ENCODE results near the gene OR8D2.

DNA sequence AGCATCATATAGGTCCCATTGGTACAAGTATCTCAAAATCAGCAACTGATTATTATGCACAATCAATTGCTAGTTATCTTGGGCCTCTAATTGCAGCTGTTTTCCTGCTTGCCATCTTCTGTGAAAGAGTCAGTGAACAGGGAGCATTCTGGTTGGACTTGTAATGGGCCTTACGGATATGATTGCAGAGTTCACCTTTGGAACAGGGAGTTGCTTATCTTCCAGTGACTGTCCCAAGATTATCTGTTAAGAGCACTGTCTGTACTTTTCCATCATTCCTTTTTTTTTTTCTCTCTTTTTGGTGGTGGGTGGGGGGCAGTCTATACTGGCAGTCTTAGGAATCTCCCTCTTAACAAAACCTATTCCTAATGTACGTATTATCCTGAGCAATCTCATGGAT, 46.0 kb downstream of the OR8D2 start:
- TF ChIP-seq, protein P1, sequence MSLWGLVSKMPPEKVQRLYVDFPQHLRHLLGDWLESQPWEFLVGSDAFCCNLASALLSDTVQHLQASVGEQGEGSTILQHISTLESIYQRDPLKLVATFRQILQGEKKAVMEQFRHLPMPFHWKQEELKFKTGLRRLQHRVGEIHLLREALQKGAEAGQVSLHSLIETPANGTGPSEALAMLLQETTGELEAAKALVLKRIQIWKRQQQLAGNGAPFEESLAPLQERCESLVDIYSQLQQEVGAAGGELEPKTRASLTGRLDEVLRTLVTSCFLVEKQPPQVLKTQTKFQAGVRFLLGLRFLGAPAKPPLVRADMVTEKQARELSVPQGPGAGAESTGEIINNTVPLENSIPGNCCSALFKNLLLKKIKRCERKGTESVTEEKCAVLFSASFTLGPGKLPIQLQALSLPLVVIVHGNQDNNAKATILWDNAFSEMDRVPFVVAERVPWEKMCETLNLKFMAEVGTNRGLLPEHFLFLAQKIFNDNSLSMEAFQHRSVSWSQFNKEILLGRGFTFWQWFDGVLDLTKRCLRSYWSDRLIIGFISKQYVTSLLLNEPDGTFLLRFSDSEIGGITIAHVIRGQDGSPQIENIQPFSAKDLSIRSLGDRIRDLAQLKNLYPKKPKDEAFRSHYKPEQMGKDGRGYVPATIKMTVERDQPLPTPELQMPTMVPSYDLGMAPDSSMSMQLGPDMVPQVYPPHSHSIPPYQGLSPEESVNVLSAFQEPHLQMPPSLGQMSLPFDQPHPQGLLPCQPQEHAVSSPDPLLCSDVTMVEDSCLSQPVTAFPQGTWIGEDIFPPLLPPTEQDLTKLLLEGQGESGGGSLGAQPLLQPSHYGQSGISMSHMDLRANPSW (CRISPR knock-in tag; conservative IDR thresholded peaks at IDR 0.05; ENCODE audit: low read depth) = no peak
- no peak for TF ChIP-seq FOXP1 (CRISPR knock-in tag; IDR thresholded peaks at IDR 0.05; ENCODE audit: borderline replicate concordance)
- TF ChIP-seq, protein P2, sequence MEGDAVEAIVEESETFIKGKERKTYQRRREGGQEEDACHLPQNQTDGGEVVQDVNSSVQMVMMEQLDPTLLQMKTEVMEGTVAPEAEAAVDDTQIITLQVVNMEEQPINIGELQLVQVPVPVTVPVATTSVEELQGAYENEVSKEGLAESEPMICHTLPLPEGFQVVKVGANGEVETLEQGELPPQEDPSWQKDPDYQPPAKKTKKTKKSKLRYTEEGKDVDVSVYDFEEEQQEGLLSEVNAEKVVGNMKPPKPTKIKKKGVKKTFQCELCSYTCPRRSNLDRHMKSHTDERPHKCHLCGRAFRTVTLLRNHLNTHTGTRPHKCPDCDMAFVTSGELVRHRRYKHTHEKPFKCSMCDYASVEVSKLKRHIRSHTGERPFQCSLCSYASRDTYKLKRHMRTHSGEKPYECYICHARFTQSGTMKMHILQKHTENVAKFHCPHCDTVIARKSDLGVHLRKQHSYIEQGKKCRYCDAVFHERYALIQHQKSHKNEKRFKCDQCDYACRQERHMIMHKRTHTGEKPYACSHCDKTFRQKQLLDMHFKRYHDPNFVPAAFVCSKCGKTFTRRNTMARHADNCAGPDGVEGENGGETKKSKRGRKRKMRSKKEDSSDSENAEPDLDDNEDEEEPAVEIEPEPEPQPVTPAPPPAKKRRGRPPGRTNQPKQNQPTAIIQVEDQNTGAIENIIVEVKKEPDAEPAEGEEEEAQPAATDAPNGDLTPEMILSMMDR (IDR thresholded peaks at IDR 0.05) = no peak
- no peak for TF ChIP-seq FOXK1 (CRISPR knock-in tag; IDR thresholded peaks at IDR 0.05)
- no peak for TF ChIP-seq NR3C1 (CRISPR knock-in tag; conservative IDR thresholded peaks at IDR 0.05; ENCODE audit: low read depth)
- no peak for TF ChIP-seq PRRX2 (CRISPR knock-in tag; IDR thresholded peaks at IDR 0.05)
- no peak for TF ChIP-seq CBFB (CRISPR knock-in tag; IDR thresholded peaks at IDR 0.05; ENCODE audit: low read depth)
- TF ChIP-seq, protein P3, sequence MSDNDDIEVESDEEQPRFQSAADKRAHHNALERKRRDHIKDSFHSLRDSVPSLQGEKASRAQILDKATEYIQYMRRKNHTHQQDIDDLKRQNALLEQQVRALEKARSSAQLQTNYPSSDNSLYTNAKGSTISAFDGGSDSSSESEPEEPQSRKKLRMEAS (CRISPR knock-in tag; IDR thresholded peaks at IDR 0.05) = no peak
- no peak for TF ChIP-seq TEAD4 (CRISPR knock-in tag; IDR thresholded peaks at IDR 0.05)
- TF ChIP-seq CREM (CRISPR knock-in tag; IDR thresholded peaks at IDR 0.05) = no peak
- TF ChIP-seq JAZF1 (CRISPR knock-in tag; IDR thresholded peaks at IDR 0.05) = no peak
